ENCODE results near the gene HSF5. TPM values are rescaled to one million over a fixed set of nuclear protein-coding genes. Genes with fewer than 3 reads are reported as not detected.
"Not testable (repeated sequence)": the region's sequence is repeated elsewhere in the genome, so short reads cannot be mapped to it uniquely, and the experiment has no call there.

The HSF5 gene
- total RNA-seq, 2 donors from 2014 or later, result 2.0 to 3.9 TPM

DNA sequence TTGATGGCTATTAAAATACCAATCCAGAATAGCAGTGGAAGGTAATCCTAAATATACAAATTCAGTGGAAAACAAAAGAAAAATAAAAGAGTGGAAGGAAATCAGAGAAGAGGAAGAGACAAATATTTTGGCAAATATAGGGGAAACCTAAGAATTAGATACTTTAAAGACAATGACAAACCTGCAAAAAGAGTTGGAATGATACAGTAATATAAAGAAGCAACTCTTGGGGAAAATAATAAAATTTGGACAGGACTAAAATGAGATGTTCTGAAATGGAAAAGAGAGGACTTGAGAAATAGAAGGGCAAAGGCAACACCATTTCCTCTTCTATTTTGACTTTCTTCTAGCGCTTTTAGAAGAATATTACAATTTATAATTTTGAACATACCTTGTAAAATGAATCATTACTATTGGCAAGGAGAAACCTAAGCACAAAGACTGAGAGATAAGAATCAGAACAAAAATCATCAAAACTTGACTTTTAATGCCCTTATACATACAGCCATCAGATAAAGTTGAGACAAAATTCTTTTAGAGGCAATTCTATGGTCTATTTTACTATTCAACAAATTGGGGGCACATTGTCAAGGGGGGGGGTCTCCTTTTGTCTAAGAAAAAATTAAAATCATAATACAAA, 76.0 kb downstream of the HSF5 start:
- H3K27ac Mint-ChIP-seq, result no peak overlapping the region

DNA sequence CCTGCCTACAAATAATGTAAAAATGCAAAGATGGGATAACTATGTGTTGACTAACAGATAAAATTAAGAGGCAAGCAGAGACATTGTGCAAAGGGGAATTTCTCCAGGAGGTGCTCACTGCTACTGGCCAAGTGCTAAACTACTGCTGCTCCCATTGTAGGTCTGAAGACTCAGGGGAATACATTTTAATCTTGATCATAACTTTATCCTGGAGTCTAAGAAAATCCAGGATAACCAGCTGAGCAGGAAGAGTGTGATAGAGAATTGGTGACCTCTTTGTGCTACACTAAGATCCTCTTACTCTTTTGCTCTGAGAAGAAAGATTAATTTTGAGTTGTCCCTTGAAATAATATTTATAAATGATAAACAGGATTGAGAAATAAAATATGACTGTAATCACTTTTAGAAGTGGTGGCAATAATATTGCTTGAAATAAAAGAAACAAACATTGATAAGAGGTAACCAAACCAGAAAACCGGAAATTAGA, 76.8 kb downstream of the HSF5 start:
- ATAC-seq, result no peak
- no peaks in the 10 kb centered on the region for H3K9me3 Mint-ChIP-seq
- H3K36me3 Mint-ChIP-seq, result no peaks in the 10 kb centered on the region
- no peak for DNase-seq (ENCODE audit: low spot score in 2 of 2)
- no peak overlapping the region for H3K27ac Mint-ChIP-seq

More for the DNA sequence above, 76.0 kb downstream of the HSF5 start:
- ATAC-seq, result no peak
- no peaks in the 10 kb centered on the region for H3K9me3 Mint-ChIP-seq
- no peak for DNase-seq (ENCODE audit: low spot score in 2 of 2)
- no peaks in the 10 kb centered on the region for H3K36me3 Mint-ChIP-seq

DNA sequence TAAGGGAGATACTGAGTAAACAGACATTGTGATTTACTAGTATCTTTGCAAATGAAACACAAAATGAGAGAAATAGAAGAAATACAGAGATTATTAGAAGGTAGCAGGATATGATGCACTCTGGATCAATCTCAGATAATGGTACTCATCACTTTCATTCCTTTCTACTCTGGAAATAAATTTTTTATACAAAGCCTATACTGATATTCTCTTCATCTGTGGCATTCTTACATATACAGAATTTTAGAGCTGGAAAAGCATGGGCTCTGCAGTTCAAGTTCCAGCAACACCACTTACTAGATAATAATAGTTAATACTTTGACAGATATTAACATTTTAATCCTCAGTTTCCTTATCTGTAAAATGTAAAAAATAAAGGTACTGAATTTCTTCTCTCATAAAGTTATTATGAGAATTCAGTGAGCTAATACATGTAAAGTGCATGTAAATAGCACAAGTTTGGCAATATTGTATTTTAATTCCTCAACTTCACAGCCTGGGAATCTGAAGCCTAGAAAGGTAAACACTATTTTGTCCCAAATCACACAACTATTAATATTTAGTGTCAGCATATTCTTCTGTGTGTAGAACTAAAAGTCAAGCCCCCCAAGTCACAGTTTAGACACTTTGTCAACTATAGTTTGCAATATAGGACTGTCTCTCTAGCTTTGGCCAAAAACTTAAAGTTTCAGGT, 77.3 kb downstream of the HSF5 start:
- H3K27ac Mint-ChIP-seq, result no peak overlapping the region
- no peaks in the 10 kb centered on the region for H3K9me3 Mint-ChIP-seq
- no peak for ATAC-seq
- H3K36me3 Mint-ChIP-seq, result no peaks in the 10 kb centered on the region
- DNase-seq (ENCODE audit: low spot score in 2 of 2), result no peak

DNA sequence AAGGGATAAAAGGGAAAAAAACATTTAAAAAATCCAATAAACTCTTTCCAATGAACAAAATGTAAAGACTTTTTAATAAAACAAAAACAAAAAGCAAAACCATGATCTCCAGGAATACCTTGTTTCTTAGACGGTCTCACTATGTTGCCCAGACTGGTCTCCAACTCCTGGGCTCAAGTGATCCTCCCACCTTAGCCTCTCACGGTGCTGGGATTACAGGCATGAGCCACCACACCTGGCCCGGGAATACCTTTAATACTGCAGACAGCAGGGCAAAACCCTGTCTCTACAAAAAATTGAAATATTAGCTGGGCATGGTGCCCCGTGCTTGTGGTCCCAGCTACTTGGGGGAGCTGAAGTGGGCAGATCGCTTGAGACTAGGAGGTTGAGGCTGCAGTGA, 78.8 kb downstream of the HSF5 start:
- DNase-seq (ENCODE audit: low spot score in 2 of 2) (no peak), ATAC-seq (no peak)
- Mint-ChIP-seq H3K27ac (no peak overlapping the region), H3K9me3 (no peaks in the 10 kb centered on the region), H3K36me3 (no peaks in the 10 kb centered on the region)

DNA sequence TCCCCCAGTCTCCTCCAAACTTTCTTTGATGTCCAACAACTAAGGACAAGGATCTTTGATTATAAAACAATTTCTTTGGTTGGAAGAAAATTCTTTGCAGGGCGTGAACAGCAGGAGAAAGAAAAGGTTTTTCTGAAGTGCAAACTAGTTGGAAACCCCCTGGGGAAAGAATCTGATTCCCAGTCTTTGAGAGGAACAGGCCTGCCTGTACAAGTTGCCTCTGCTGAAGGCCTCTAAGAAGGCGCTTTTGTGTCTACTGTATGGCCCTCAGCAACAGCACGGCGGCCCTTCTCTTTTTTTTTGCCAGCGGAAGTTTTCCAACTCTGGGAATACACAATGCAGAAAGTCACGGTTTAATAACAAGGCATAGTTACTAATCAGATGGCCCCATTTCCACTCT, 84.9 kb downstream of the HSF5 start:
- no peak for ATAC-seq
- Mint-ChIP-seq H3K27ac (no peak overlapping the region), H3K36me3 (no peaks in the 10 kb centered on the region), H3K9me3 (no peaks in the 10 kb centered on the region)
- DNase-seq (ENCODE audit: low spot score in 2 of 2), result no peak

DNA sequence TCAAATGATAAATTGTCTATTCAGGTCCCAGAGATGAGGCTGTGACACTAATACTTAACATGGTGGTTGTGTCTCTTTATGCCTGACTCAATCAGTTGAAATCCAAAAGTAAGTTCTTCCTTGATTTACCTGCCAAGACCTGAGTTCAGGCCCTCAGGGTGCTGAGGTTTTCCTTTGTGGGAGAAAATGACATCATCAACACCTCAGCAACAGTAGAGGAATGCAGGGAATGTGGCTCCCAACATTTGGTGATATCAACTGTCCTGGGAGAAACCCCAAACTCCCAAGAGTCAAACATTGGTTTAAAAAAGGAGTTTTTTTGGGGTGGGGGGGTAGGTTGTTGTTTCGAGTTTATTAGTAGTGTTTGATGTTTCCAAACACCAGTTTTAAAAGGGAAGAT, 85.5 kb downstream of the HSF5 start:
- no peak for ATAC-seq
- DNase-seq (ENCODE audit: low spot score in 2 of 2), result no peak
- no peaks in the 10 kb centered on the region for H3K36me3 Mint-ChIP-seq
- H3K9me3 Mint-ChIP-seq, result no peaks in the 10 kb centered on the region
- peak overlapping the region in 1 of 2 donors; percentile 65 for H3K27ac Mint-ChIP-seq

DNA sequence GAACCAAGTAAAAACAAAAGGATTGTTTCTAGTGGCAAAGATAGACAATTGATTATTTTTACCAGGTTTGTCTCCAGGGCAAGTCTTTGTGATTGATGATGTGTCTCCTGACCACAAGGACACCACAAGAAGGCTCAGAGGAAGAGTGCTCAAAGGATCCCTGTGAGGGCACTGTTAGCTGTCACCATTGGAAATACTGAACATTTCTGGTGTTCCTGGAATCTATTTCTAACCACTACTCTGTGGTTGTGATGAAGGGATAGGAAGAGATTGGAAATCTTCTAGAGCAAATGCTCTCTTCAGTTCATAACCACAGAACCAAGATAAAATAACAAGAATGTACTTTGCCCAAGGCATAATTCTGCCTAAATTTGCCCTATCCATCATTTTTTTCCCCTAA, 86.2 kb downstream of the HSF5 start:
- peak overlapping the region; percentile 11 to 65 for H3K27ac Mint-ChIP-seq
- H3K9me3 Mint-ChIP-seq, result no peaks in the 10 kb centered on the region
- DNase-seq (ENCODE audit: low spot score in 2 of 2), result no peak
- ATAC-seq, result peak; percentile 87 to 89
- no peaks in the 10 kb centered on the region for H3K36me3 Mint-ChIP-seq

DNA sequence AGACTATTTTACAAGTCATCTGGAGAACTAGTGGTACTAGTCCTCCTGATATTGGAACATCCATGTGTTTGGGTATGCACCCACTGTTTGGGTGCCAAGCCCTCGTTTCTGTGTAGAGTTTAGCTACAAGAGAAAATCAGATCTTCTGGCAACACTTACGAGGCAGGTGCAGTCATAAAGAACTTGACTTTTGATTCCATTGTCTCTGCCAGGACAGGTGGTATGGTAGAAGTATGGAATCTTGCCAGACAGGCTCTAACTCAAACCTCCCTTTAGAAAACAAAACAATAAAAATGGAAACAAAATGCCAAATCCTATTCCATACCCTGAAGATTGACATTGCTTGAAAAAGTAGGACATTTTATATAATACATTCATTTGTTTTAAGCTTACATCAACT, 86.9 kb downstream of the HSF5 start:
- DNase-seq (ENCODE audit: low spot score in 2 of 2), result no peak
- no peak for ATAC-seq
- Mint-ChIP-seq H3K9me3 (no peaks in the 10 kb centered on the region), H3K36me3 (no peaks in the 10 kb centered on the region), H3K27ac (no peak overlapping the region)

DNA sequence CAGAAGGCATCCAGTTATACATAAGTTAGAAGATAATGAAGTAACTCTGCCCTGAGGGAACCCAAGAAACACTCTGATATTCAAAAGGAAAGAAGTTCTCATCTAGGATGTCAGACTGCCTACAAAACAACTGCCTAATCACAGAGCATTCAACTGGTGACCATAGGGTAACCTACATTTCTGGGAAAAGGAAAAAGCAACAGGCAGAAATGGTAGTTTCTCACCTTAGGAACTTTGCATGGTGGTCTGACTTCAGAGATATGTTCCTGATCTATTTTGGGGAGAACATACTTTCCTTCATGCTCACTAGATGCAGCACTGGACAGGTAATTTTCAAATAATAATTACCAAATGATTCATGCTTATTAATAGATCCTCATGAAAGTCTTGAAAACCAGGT, 87.4 kb downstream of the HSF5 start:
- H3K27ac Mint-ChIP-seq, result no peak overlapping the region
- ATAC-seq, result no peak
- H3K9me3 Mint-ChIP-seq, result no peaks in the 10 kb centered on the region

DNA sequence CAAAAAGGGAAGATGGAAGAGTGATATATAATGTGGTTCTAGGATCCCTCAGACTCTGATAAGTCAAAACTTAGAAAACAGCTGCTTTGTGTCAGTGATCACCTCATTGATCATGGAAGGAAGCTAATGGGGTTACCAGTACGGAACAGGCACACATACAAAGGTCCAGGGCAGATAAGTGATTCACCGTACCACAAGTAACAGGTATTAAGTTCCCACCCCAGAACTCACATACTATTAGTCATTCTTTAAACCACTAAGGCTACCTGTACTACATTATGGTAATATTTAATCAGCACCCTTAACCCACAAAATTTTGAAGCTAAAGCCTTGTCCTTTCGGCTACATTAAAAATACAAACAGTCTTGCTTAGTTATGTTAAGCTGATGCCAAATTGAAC, 88.2 kb downstream of the HSF5 start:
- no peak for DNase-seq (ENCODE audit: low spot score in 2 of 2)
- peak; percentile 55 to 58 for ATAC-seq
- H3K36me3 Mint-ChIP-seq, result no peaks in the 10 kb centered on the region
- H3K9me3 Mint-ChIP-seq, result no peaks in the 10 kb centered on the region
- H3K27ac Mint-ChIP-seq, result no peak overlapping the region

More for the DNA sequence above, 87.4 kb downstream of the HSF5 start:
- no peaks in the 10 kb centered on the region for H3K36me3 Mint-ChIP-seq
- DNase-seq (ENCODE audit: low spot score in 2 of 2), result no peak

DNA sequence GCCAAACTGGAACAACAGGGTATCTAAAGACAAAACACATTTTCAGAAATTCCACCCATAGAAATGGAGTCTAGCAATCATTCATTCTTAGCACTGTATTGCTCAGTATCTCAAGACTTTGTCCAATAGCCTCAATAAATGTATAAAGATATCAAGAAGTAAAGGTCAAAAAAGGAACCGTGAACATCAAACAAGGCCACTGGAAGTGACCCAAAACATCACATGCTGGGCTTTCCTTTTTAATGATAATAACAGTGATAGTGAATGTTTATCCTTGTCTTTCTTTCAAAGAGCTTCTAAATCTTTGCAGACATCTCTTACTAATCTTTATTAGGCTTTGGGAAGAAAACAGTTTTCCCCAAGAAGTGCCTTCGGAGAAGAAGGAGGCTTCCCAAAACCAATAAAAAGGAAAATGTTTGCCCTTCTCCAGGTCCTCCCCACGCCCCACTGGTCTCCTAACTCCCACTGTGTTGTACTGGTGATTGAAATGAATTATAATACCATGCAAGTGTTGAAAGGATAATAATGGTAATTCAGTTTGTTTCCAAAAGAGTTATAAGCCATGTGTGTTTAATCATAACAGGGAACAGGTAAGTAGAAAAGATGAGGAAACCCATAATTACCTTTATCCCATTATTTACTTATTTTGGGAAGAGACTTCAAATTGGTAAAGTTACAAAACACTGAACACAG, 89.5 kb downstream of the HSF5 start:
- no peaks in the 10 kb centered on the region for H3K36me3 Mint-ChIP-seq
- no peak for DNase-seq (ENCODE audit: low spot score in 2 of 2)
- no peak overlapping the region for H3K27ac Mint-ChIP-seq
- no peaks in the 10 kb centered on the region for H3K9me3 Mint-ChIP-seq
- ATAC-seq, result no peak

DNA sequence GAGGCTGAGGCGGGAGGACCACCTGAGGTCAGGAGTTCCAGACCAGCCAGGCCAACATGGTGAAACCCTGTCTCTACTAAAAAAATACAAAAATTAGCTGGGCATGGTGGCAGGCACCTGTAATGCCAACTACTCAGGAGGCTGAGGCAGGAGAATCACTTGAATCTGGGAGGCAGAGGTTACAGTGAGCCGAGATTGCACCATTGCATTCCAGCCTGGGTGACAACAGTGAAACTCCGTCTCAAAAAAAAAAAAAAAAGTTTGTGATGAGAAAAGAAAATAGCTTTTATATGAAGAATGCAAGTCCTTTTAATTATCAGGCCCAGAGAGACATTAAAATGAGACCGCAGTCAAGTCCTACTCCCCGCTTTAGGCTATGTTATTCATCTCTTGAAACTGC, 90.8 kb downstream of the HSF5 start:
- not testable (repeated sequence) for H3K27ac Mint-ChIP-seq; H3K36me3 Mint-ChIP-seq; H3K9me3 Mint-ChIP-seq; ATAC-seq; DNase-seq (ENCODE audit: low spot score in 2 of 2)

DNA sequence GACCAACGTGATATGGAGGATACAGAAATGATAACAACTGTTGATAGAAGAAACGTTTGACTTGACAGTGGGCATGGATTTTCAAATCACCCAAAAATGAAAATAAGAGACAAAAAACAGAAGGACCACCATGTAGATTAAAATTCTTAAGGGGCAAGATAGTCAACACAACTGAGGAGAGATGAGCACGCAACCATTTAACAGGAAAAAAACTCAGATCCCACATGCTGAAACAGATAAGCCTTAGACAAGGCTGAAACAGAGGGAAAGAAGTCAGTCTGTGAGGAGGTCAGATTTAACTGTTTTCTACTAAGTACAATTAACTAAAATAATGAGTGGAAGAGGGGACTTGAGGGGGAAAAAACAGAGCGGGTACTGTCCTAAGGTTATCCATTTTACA, 92.0 kb downstream of the HSF5 start:
- no peak for ATAC-seq
- Mint-ChIP-seq H3K9me3 (no peaks in the 10 kb centered on the region), H3K36me3 (no peaks in the 10 kb centered on the region), H3K27ac (no peak overlapping the region)
- DNase-seq (ENCODE audit: low spot score in 2 of 2), result no peak

DNA sequence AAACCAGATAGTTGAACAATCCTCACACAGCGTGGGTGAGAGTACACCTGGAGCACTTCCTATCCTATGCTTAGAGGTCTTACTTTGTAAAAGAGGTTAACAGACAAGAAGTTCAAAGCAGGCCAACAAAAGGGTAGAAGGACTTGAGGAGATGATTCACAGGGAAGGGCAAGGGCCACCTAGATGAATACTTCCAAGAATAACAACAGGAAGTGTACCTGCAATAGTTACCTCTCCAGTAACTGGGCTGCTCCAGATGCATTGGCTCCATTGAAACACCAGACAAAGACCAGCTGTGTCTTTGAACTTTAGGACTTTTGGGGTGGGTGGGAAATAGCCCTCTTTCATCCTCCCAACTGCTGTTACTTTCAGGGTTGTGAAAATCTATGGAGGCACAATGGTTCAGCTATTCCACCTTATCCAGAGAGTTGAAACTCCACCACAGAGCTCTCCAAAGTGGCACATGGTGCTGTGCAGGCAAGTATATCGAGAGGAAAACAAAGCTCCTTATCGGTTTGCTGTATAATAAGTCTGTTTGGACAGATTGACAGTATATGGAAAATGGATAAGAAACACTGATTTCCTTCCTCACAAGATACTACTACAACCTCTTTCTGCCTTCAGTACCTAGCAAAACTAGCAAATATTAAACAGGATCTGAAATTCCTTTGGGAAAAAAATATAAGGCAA, 93.5 kb downstream of the HSF5 start:
- ATAC-seq (no peak), DNase-seq (ENCODE audit: low spot score in 2 of 2) (no peak)
- Mint-ChIP-seq H3K36me3 (no peaks in the 10 kb centered on the region), H3K9me3 (no peaks in the 10 kb centered on the region), H3K27ac (no peak overlapping the region)

DNA sequence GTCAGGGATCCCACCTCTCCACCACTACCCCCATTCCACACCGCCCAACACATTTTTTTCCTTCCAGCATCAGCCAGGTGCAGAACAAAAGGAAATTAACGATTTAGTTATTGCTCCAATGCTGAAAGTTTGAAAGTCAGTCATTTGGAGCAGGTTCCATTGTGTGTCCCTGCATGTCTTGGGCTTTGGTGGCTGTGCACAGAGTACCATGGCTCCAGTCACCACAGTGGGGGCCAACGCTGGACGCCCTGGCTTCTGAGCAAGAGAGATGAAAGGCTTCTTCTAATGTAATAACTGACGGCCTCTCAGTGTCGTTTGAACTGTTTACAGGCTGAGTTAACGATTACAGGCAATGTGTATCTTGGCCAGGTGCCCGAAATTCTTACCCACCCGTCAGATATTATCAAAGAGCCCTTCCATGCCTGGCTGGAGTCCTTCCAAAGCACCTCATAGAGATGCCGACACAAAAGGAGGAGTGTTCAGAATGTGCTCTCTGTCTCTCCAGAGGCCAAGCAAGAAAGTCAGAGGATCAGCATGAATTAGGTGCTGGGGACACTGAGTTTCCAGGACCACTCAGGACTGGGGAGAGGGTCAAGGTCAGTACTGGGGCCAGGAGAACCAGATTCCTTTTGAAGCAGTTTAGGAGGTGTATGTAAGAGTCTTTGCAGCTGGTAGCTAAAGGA, 96.8 kb downstream of the HSF5 start:
- Mint-ChIP-seq H3K27ac (peak overlapping the region in 1 of 2 donors; percentile 52), H3K9me3 (no peaks in the 10 kb centered on the region), H3K36me3 (no peaks in the 10 kb centered on the region)
- no peak for DNase-seq (ENCODE audit: low spot score in 2 of 2)
- ATAC-seq, result no peak

DNA sequence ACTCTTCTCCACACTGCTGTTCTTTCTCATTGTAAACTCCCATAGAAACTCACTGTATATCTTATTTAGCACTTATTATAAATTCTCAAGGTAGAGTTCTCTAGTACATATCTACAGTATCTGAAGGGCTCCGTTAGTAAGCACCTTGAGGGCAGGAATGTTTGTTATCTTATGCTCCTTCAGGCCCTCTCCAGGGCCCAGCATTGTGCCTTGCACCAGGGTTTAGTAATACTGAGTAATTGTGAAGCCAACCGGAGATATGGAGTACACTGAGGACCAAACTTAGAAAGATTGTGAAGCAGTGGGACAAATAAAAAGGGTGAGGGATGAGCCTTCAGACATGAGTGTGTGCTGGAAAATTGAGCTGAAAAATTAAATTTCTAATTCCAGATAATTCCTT, 97.3 kb downstream of the HSF5 start:
- Mint-ChIP-seq H3K9me3 (no peaks in the 10 kb centered on the region), H3K27ac (no peak overlapping the region), H3K36me3 (no peaks in the 10 kb centered on the region)
- ATAC-seq (no peak), DNase-seq (ENCODE audit: low spot score in 2 of 2) (no peak)
